ENCODE results near the gene CNTRL.

DNA sequence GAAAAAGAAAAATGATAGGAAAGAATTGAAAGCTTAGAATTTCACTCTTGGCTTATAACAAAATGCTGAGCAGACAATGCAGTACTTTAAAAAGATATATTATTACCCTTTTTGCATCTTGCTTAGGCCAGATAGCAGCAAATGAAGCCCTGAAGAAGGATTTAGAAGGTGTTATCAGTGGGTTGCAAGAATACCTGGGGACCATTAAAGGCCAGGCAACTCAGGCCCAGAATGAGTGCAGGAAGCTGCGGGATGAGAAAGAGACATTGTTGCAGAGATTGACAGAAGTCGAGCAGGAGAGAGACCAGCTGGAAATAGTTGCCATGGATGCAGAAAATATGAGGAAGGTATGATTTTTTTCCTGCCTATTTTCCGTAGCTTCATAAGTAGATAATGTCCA, 50.8 kb downstream of the CNTRL start:
- TF ChIP-seq, protein P1, sequence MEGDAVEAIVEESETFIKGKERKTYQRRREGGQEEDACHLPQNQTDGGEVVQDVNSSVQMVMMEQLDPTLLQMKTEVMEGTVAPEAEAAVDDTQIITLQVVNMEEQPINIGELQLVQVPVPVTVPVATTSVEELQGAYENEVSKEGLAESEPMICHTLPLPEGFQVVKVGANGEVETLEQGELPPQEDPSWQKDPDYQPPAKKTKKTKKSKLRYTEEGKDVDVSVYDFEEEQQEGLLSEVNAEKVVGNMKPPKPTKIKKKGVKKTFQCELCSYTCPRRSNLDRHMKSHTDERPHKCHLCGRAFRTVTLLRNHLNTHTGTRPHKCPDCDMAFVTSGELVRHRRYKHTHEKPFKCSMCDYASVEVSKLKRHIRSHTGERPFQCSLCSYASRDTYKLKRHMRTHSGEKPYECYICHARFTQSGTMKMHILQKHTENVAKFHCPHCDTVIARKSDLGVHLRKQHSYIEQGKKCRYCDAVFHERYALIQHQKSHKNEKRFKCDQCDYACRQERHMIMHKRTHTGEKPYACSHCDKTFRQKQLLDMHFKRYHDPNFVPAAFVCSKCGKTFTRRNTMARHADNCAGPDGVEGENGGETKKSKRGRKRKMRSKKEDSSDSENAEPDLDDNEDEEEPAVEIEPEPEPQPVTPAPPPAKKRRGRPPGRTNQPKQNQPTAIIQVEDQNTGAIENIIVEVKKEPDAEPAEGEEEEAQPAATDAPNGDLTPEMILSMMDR (IDR thresholded peaks at IDR 0.05; ENCODE audit: low read length), result no peak
- no peak for TF ChIP-seq EZH2 (IDR thresholded peaks at IDR 0.05; ENCODE audit: borderline replicate concordance, low read length)

Measured in OCI-LY1 (cell line).